ENCODE measurements around the gene PTPRM.

GRCh38 chr18:8272254-8272653 lies 705.1 kb downstream of the PTPRM start:
- TF ChIP-seq, protein P1, sequence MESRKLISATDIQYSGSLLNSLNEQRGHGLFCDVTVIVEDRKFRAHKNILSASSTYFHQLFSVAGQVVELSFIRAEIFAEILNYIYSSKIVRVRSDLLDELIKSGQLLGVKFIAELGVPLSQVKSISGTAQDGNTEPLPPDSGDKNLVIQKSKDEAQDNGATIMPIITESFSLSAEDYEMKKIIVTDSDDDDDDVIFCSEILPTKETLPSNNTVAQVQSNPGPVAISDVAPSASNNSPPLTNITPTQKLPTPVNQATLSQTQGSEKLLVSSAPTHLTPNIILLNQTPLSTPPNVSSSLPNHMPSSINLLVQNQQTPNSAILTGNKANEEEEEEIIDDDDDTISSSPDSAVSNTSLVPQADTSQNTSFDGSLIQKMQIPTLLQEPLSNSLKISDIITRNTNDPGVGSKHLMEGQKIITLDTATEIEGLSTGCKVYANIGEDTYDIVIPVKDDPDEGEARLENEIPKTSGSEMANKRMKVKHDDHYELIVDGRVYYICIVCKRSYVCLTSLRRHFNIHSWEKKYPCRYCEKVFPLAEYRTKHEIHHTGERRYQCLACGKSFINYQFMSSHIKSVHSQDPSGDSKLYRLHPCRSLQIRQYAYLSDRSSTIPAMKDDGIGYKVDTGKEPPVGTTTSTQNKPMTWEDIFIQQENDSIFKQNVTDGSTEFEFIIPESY (IDR thresholded peaks at IDR 0.05; ENCODE audit: borderline replicate concordance, low read depth), result no peak
- TF ChIP-seq, protein P2, sequence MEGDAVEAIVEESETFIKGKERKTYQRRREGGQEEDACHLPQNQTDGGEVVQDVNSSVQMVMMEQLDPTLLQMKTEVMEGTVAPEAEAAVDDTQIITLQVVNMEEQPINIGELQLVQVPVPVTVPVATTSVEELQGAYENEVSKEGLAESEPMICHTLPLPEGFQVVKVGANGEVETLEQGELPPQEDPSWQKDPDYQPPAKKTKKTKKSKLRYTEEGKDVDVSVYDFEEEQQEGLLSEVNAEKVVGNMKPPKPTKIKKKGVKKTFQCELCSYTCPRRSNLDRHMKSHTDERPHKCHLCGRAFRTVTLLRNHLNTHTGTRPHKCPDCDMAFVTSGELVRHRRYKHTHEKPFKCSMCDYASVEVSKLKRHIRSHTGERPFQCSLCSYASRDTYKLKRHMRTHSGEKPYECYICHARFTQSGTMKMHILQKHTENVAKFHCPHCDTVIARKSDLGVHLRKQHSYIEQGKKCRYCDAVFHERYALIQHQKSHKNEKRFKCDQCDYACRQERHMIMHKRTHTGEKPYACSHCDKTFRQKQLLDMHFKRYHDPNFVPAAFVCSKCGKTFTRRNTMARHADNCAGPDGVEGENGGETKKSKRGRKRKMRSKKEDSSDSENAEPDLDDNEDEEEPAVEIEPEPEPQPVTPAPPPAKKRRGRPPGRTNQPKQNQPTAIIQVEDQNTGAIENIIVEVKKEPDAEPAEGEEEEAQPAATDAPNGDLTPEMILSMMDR (IDR thresholded peaks at IDR 0.05), result no peak
- TF ChIP-seq POLR2AphosphoS5 (IDR thresholded peaks at IDR 0.05; ENCODE audit: low read depth, low read length) (no peak), MEF2A (IDR thresholded peaks at IDR 0.05; ENCODE audit: borderline replicate concordance, low read depth) (no peak), SIN3A (IDR thresholded peaks at IDR 0.05; ENCODE audit: borderline replicate concordance, low read depth, low read length) (no peak)
